NCI-H446 treated with DMSO at 0.1 percent for 48 hours (cell line): ENCODE measurements around the gene CORIN.
"Not testable (repeated sequence)": the region's sequence is repeated elsewhere in the genome, so short reads cannot be mapped to it uniquely, and the experiment has no call there.

Source experiments
- DNase-seq: peaks from one replicate; lab custom pipeline; 2025; lab: John Stamatoyannopoulos, UW

Gene CORIN

DNA sequence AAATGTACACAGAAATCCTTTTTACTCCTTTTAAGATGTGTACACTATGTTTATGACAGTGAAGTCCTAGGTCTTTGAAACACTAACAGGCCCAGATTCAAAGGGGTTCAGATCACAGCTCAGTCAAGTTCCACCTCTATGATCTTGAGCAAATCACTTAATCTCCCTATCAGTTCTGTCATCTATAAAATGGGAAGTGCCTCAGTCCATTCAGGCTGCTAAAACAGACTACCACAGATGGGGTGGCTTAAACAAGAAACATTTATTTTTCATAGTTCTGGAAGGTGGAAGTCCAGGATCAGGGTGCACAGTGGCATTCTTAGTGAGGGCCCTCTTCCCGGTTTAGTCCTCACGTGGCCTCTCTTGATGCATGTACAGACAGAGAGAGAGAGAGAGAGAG is 117.1 kb downstream of the CORIN start:
- no peak for DNase-seq

DNA sequence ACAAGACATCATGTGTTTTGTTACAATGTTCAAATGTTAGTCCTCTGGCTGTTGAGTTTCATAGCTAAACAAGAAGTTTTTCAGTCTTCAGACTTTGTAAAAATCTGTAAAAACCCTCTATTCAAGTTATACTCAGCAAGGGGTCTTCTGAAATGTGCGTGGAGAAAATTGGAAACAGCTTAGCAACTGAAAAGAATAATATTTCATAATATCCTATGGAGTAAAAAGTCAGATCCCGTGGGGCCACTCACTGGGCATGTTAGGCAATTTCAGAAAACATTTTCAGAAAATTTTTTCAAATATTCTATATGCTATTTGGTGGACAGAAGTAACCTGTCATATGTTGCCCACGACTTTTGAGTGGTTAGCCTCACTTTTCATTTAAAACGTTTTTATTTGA is 118.3 kb downstream of the CORIN start:
- DNase-seq: no peak

DNA sequence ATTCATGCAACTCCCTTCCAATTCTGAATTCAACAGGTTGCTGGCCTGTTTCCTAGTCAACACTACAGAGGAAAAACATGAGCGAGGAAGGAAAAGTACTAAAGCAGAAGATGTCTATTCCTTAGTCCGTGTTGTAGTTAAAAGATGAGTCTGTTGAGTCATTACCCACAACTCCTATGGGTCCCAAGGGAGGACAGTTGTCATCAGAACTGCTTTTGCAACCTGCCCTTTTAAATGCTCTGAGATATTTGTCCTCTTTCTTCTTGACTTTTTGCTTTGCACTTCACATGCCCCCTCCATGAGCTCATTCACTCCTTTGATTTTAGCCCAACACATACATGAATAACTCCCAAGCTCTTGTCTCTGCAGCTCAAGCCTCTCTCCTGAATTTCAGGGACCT is 119.2 kb downstream of the CORIN start:
- DNase-seq: no peak

DNA sequence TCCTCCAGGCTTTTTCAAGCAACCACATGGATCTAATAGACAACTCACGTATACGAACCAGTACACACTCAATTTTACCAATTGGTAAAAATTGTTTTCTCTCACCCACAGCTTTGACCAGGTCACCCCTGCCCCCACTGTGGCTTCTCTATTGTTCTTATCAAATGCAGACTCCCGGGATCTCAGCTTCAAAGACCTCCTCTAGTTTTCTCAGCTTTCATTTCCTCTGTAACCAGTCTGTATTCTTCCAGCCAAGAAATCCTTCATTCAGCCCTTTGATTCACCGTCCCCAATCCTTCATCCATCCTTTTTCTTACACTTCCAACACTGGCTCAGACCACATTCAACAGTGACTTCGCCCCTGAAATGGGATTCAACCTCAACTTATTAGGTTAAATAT is 120.7 kb downstream of the CORIN start:
- DNase-seq: no peak

DNA sequence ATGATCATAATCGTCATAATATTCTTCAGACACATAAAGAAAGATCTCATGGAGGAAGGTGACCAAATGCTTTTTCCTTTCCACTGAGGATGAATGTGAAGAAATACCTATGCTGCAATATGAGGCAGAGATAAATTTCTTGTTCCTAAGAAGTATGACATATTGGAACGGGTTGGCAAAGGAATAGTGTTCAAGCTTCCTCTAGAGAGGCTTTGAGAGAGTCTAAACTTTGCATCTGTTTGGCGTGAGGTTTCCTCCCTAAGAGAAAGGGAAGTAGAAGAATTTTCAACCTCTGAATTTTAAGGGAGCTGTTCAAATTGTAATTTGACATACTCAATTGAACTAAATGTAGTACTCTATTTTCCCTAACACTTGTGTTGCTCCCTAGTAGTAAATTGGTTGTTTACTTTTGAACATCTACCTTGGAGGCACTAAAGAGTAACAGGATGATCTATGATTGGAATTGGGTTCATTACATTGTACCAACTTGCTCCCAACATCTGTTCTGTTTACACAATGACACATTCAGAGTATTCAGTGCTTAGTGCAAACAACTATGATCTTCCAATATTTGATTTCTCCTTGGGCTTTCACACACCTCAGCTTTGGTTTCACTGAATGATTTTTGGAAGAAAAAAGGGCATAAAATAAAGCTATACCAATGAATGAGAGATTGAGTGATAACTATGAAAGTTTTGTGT is 122.0 kb downstream of the CORIN start:
- no peak for DNase-seq

DNA sequence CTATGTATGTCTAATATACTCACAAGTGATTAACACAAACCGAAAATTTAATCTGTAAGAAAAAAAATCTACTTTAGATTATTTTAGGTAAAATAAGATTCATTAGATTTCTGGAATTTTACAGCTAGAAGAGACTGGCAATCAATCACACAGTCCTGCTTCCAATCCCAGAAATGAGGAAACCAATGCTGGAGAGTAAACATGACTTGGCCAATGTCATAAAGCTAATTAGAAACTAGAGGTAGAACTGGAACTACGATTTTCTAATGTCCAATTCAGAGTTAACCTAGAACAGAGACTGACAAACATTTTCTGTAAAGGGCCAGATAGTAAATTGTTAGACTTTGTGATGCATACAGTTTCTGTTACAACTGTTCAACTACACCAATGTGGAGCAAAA is 123.6 kb downstream of the CORIN start:
- no peak for DNase-seq

DNA sequence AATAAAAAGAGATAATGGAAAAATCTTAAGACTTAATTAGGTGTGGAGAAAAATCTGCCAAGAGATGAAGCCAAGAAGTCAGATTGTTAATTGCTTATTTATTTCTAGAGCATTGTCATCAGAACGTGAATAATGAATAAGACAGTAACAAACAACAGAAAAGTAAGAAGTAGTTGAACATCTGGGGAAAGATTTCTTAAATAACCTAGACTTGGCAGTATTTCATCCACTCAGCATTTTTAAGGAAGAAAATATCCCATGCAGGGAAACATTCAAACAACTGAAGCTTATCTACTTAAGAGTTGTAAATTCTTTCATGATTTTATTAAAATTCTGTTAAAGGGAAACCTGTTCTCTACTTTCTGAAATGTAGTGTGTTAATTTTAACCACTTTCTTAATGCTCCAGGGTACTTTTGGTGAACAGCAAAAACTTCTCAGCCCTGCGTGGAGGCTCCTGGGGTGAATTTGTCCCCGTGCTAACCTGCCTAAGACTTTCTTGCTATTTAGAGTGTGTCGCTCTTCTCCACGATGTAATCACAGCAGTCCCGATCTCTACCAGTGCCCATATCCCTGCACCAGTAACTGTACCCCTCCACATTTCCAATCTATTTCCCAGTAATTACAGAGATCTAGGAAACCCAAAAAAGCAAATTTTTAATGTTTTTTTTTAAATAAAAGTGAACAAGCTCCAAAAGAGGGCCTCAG is 124.6 kb downstream of the CORIN start:
- DNase-seq: no peak

DNA sequence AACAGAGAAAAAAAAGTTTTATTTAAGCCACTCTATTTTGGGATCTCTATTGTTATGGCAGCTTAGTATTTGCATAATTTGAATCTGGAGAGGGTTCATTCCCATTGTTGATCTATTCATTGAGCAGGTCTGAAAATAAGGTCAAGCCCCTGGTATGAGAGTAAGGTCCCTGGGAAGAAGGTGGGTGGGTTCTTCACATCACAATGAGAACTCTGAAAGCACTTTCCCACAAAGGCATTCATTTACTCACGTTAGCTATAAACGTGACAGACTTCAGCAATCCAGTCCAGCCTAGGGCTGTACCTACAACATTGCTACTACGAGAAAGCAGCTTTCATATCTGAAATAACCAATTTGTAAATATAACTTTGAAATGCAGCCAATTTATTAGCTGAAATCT is 126.2 kb downstream of the CORIN start:
- DNase-seq: no peak

DNA sequence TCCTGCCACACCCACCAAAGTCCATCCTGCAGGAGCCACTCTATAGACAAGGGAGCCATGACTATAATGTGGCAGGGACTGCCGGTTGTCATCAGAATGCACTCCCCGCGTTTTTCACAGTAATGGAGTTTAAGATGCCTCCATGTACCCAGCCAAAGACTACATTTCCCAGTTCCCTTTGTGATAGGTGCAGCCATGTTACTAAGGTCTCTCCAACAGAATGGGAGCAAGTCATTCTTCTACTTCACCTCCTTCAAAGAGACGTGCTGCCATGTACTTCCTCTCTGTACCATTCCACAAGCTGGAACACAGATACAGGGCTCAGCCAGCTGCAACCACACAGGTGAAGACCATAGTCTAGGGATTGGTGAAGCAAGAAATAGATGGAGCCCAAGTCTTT is 126.7 kb downstream of the CORIN start:
- DNase-seq: no peak

DNA sequence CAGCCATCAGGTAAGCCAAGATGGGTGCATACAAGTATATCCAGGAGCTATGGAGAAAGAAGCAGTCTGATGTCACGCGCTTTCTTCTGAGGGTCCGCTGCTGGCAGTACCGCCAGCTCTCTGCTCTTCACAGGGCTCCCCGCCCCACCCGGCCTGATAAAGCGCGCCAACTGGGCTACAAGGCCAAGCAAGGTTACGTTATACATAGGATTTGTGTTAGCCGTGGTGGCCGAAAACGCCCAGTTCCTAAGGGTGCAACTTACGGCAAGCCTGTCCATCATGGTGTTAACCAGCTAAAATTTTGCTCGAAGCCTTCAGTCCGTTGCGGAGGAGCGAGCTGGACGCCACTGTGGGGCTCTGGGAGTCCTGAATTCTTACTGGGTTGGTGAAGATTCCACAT is 131.5 kb downstream of the CORIN start:
- DNase-seq: not testable (repeated sequence)

DNA sequence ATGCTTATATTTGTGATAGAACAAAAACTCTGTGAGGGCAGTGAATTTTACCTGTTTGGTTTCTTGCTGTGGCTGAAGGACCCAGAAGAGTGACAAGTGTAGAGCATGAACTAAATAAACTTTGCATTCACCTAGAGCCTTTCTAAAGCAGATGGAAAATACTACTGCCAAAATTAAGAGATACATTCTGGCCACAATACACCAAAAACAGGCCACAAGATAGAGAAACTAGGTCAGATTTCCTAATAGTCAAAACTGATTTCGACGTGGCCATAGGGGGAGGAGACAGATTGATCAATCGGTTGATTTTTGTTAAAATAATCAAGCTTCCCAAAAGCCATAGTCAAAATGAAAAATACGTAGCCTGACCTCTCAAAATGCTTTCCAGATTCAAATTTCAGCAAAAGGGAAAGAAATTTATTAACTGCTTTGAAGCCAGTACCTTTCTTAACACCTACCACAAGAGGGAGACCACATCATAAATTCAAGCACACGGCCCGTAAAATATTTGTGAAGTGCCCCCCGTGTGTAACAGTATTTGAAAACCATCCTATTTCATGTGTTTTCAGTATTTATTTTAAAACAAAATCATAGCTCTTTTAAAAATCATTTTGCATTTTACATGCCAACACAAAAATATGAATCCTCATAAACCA is 132.4 kb downstream of the CORIN start:
- DNase-seq: no peak

DNA sequence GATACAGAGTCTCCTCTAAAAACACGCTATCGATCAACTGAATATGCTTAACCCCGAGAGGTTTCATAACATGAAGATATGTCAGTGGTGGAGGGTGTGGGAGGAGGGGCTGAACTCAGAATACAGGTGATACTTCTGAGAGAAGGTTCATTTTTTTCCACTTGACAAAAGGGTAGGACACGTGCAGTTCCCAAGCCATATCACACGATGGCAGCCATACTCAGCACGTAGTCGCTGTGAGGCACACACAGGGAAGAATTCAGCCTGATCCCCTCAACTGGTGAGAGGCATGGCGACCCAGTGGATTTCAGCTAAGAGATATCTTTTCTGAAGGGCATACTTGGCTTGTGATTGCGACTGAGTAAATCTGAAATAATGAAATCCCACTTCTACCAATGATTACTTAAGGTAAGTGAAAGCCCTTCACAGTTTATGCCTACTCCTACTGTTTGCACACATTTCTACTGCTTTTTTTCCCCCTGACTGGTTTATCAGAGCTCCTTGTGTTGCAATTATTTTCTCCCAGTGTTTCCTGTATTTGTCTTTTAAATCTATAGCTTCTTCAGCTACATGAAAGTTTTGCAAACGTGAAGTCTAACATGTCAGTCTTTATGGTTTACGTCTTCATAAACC is 133.1 kb downstream of the CORIN start:
- no peak for DNase-seq

DNA sequence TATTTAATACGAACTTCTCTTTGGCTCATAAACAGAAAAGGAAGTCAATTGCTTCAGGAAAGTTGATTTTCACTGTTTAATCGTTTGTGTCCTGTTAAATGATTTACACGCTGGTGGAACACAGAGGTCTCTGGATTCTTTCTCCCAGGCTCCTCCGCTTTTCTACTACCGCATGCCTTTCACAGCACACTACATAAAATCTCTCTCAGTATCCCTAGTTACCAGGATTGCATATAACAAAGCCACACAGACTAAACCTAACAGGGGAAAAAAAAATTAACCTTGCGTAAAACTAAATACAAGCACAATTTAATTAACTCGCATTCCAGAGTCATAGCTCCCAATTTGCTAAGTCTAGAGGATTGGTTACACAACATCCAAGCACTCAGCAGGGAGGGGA is 133.9 kb downstream of the CORIN start:
- no peak for DNase-seq

DNA sequence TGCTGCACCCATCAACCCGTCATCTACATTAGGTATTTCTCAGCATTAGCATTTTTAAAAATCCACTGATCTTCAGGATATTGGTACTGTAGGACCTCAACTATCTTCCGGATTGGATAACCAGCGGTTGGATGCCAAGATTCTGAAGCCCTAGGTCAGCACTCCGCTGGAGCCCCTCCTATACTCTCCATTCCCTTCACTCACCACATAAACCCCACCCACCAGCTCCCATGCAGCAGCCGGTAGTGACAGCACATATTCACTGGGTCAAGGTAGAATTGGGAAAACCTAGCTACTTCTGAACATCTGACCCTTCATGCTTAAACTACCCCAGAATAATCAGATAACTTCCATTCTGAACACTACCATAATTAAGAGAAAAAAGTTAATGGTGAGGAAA is 134.9 kb downstream of the CORIN start:
- DNase-seq: no peak

DNA sequence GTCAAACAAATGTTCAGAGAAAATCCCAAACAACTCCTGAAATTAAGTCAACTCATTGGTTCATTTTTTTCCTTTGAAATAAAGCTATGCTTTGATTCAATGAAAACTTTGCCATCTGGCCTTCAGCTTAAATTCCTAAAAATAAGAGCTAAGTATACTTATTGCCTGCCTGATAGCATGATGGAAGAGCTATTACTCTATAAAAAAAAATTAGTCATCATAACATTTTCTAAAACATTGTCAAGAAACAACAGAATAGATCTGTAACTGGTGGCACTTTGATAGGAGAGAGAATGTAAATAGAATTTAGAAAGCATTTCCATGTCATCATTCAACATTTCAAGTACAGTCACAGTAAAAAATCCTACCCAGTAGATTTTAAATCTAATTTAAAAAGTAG is 136.6 kb downstream of the CORIN start:
- no peak for DNase-seq

DNA sequence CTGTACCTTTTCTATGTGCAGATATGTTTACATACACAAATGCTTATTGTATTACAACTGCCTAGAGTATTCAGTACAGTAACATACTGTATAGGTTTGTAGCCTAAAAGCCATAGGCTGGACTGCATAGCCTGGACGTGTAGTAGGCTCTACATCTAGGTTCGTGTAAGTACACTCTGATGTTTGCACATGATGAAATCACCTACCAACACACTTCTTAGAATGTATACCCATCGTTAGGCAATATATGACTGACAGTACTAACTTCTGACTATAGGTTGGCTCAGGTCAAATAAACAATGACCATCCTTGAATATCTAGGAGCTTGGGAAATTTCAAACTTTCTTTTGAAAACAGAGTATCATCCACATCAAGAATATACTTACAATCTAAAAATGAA is 139.0 kb downstream of the CORIN start:
- no peak for DNase-seq

DNA sequence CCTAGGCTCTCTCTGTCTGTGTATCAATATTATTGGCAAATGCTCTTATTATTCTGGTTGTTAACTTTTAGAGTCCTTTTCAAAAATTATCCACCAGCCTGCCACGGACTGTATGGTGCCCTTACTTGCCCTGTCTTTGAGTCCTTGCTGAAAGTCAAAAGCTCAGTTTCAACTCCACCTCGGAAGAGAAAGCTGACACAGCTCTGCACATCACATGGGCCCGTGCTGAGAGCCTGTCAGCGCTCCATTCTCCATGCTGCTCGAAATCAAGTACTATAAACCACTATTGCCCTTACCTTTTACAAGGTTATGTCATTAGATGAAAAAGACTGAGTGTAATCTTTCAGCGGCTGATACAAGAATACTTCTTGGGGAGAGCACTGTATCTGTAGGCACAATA is 141.0 kb downstream of the CORIN start:
- DNase-seq: no peak

DNA sequence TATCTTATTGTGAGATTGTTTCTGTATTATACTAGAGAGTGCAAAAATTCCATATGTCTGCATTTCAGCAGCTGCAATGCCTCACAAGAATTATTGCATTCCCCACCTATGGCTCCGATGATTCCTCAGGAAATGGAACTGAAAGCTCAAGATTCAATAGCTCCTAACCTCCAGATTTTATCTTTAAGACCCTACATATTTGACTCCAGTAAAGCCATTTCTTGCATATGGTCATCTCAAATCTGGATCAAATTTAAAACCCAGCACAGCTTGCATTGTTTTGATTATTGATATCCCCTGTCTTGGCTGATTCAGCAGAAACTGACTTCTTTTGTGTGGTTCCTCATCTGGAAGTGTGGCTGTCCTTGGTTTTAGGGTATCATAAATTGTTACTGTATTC is 142.6 kb downstream of the CORIN start:
- no peak for DNase-seq

DNA sequence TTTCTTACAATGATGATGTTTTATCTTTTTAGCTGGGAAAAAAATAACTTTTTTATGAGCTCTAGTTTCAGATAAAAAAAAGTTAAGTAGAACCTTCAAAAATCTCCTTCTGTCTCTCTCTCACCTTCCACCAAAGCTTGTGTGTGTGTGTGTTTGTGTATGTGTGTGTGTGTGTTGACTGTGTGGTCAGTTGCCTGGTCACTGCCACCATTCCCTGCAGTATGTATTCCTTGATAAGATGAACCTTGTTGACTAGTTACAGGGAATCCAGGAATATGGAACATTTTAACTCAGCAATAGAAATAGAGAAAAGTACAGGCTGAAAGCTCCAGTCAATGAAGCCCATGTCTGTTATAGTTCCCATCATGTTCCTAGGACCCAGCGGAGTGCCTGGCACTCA is 143.5 kb downstream of the CORIN start:
- no peak for DNase-seq

DNA sequence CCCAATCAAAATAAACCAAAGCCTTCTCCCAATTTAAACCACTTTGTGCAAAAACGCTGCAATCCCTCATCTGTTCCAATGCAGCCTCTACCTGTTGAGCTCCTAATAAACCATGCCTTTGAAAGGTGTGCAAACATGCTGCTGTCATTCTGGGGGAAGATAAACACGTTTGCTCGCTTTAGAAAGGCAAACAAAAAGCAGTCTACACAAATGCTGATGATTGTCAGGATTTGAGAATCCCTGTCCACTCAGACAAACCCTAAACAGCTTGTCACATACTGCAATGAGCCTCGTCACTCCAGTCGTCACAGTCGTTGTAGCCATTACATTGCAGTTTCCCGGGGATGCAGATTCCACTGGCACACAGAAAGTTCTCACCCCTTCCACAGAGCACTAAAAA is 145.2 kb downstream of the CORIN start:
- DNase-seq: no peak

DNA sequence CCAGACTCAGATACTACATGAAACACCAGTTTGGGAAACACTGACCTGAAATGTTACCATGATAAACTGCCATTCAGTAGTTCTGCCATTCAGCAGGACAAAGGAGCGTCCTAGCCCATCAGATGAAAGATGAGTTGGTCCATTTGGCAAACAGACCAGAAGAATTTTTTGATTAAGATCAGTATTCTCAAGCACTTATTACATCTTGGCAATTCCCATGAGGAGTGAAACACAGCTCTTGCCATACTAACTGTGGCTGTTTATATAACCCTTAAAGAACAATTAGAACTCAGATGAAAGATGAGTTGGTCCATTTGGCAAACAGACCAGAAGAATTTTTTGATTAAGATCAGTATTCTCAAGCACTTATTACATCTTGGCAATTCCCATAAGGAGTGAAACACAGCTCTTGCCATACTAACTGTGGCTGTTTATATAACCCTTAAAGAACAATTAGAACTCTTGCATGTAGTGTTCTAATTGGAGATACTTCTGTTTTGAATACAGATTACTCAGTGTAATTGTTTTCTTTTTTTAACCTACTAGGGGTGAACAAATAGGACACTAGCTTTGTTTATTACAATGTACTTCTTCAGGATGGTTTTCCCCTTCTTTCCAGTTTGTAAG is 146.0 kb downstream of the CORIN start:
- not testable (repeated sequence) for DNase-seq

DNA sequence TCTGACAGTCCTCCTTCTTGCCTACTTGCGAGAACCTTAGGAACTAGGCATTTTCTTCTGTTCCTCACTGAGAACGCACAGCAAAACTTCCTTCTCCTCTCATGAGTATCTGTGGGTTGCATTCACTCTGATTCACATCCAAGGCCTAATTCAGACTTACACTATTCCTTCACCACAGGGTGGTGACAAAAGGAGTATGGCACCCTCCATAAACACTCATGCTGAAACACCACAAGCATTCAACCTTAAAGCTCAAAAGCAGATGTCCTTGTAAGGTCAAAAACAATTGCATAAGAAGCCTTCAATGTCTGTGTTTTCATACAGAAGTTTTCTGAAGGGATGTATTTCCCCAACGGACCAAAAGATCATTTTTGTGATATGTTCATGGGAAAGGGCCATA is 147.3 kb downstream of the CORIN start:
- DNase-seq: no peak
